ENCODE results near the gene ABL1. TPM values are rescaled to one million over a fixed set of nuclear protein-coding genes. Genes with fewer than 3 reads are reported as not detected.

Gene ABL1
- total and polyA plus RNA-seq, 4 donors, result 23.3 to 60.0 (median 37.7) TPM

DNA sequence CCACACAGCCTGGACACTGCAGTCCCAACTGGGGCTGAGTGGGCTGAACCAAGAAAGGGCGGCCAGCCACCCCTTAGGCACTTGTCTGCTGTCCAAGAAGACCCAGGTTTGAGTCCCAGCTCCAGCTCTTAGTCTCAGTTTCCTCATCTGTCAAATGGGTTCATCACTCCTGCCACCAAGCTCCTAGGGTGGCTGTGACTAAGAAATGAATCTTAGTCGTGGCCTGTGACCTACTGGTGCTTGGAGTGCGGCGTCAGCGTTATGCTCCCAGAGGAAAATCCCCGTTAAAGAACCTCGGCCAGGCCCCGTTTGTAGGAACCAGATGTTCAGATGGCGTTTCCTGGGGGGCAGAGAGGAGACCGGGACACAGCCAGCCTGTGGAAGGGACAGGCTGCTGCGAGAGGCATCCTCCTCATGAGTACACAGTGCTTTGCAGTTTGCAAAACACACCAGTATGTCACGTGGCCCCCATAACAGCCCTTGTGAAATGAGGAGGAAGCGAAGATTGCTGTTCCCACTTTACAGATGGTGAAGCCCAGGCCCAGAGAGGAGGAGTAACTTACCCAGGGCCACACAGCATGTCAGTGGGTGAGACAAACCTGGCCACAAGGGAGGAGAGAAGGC, 100.7 kb downstream of the ABL1 start:
- no peaks in the 10 kb centered on the region for H3K36me3 ChIP-seq (ENCODE audit: control insufficient read depth in 4 of 4, insufficient read depth in 4 of 4, low read length in 4 of 4)
- TF ChIP-seq, protein P1, sequence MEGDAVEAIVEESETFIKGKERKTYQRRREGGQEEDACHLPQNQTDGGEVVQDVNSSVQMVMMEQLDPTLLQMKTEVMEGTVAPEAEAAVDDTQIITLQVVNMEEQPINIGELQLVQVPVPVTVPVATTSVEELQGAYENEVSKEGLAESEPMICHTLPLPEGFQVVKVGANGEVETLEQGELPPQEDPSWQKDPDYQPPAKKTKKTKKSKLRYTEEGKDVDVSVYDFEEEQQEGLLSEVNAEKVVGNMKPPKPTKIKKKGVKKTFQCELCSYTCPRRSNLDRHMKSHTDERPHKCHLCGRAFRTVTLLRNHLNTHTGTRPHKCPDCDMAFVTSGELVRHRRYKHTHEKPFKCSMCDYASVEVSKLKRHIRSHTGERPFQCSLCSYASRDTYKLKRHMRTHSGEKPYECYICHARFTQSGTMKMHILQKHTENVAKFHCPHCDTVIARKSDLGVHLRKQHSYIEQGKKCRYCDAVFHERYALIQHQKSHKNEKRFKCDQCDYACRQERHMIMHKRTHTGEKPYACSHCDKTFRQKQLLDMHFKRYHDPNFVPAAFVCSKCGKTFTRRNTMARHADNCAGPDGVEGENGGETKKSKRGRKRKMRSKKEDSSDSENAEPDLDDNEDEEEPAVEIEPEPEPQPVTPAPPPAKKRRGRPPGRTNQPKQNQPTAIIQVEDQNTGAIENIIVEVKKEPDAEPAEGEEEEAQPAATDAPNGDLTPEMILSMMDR (IDR thresholded peaks at IDR 0.05; ENCODE audit: control extremely low read depth, extremely low read depth), result no peak
- no peak overlapping the region for H3K9ac ChIP-seq (ENCODE audit: insufficient read depth in 1 of 2, low read length in 2 of 2)
- peaks cover 11 to 33% (median 15%) of the 10 kb centered on the region in 3 donors for H3K27me3 ChIP-seq (ENCODE audit: control insufficient read depth in 3 of 3, insufficient read depth in 3 of 3, low read length in 2 of 3)
- peak; percentile 35 to 57 (median 41) for DNase-seq
- H3K4me3 ChIP-seq, result no peak overlapping the region
- WGBS, 2 donors, result 72 to 78% methylated on average over 13 of the region's 13 CpGs
- peak overlapping the region in 1 of 2 donors; percentile 57 for H3K27ac ChIP-seq (ENCODE audit: low read depth in 1 of 2, low read length in 1 of 2)
- no peak for ATAC-seq (ENCODE audit: insufficient read depth, low FRiP score)
- H3K4me1 ChIP-seq (ENCODE audit: control insufficient read depth in 5 of 5, insufficient read depth in 5 of 5, low read length in 5 of 5), result peaks cover 0 to 58% (median 9%) of the 10 kb centered on the region in 5 donors
- no peaks in the 10 kb centered on the region for H3K9me3 ChIP-seq (ENCODE audit: control insufficient read depth in 4 of 4, insufficient read depth in 3 of 4, low read length in 3 of 4)

DNA sequence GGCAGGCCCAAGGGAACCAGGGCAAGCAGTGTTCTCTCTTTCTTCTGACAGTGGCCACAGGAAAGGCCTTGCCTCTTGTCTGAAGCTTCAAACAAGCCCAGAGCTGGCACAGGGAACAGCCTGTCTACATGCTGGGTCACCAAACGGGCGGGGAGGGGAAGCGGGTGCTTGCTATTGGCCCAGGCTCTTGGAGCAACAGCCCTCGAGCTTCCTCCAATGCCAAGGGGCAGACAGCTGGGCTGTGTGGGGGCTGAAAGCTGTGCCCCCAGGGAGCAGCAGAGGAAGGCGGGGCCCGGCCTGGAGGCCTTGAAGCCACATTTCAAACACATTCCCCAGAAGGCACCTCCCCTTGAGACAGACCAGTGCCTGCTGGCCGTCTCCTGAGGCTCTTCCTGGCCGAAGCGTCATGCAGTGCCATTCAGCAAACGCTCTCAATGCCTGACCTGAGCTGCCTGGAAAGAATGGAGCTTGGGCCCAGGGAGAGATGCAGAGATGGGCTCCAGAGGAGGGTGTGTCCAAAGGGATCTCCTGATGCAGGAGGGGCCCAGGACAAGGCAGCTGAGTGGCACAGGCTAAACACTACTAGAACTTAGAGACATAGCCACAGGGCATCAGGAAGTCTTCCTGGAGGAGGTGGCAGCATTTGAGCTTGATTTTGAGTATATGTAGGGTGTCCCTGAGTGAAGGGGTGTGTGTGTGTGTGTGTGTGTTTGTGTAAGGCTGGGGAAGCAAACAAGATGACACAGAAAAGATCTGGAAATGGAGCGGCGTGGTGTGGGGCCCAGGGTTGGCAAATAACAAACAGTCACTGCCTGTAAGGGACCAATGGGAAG, 101.4 kb downstream of the ABL1 start:
- peaks cover 13 to 36% (median 15%) of the 10 kb centered on the region in 3 donors for H3K27me3 ChIP-seq (ENCODE audit: control insufficient read depth in 3 of 3, insufficient read depth in 3 of 3, low read length in 2 of 3)
- ATAC-seq (ENCODE audit: insufficient read depth, low FRiP score) (no peak), DNase-seq (peak; percentile 61 to 73 (median 63))
- no peaks in the 10 kb centered on the region for H3K9me3 ChIP-seq (ENCODE audit: control insufficient read depth in 4 of 4, insufficient read depth in 3 of 4, low read length in 3 of 4)
- H3K9ac ChIP-seq (ENCODE audit: insufficient read depth in 1 of 2, low read length in 2 of 2), result no peak overlapping the region
- H3K27ac ChIP-seq (ENCODE audit: low read depth in 1 of 2, low read length in 1 of 2), result peak overlapping the region in 1 of 2 donors; percentile 57
- 35 to 41% methylated on average over 12 of the region's 12 CpGs for WGBS, 2 donors
- no peaks in the 10 kb centered on the region for H3K36me3 ChIP-seq (ENCODE audit: control insufficient read depth in 4 of 4, insufficient read depth in 4 of 4, low read length in 4 of 4)
- TF ChIP-seq, protein P1 (IDR thresholded peaks at IDR 0.05; ENCODE audit: control extremely low read depth, extremely low read depth), result no peak
- H3K4me1 ChIP-seq (ENCODE audit: control insufficient read depth in 5 of 5, insufficient read depth in 5 of 5, low read length in 5 of 5), result peaks cover 0 to 52% (median 9%) of the 10 kb centered on the region in 5 donors
- no peak overlapping the region for H3K4me3 ChIP-seq

Other genes starting within 250 kb of the ABL1 start
- gene PRDM12, start 170.7 kb upstream of the ABL1 start, total RNA-seq, result under 1 TPM in 1 of 2 donors, not detected in 1; 0.09 TPM
- under 1 TPM in 1 of 2 donors, not detected in 1; 0.05 TPM for gene PRDM12, start 170.7 kb upstream of the ABL1 start, polyA plus RNA-seq
- 10 to 100 TPM; 20.2 to 23.0 TPM for gene EXOSC2, start 141.5 kb upstream of the ABL1 start, total RNA-seq
- 10 to 100 TPM; 15.3 to 17.9 TPM for gene EXOSC2, start 141.5 kb upstream of the ABL1 start, polyA plus RNA-seq
- gene QRFP, start 61.6 kb downstream of the ABL1 start, total RNA-seq, result not detected
- under 1 TPM; 0.13 to 0.16 TPM for gene QRFP, start 61.6 kb downstream of the ABL1 start, polyA plus RNA-seq
- 1 to 10 TPM in 1 of 2 donors, under 1 TPM in 1; 0.97 to 7.7 TPM for gene FIBCD1, start 104.0 kb downstream of the ABL1 start, total RNA-seq
- 1 to 10 TPM; 4.0 to 4.1 TPM for gene FIBCD1, start 104.0 kb downstream of the ABL1 start, polyA plus RNA-seq
- 10 to 100 TPM; 10.5 to 24.3 TPM for gene LAMC3, start 173.9 kb downstream of the ABL1 start, total RNA-seq
- gene LAMC3, start 173.9 kb downstream of the ABL1 start, polyA plus RNA-seq, result 10 to 100 TPM; 12.1 to 16.1 TPM

All from lung (tissue), 12 donors.